HG03354 (cell line): ENCODE measurements around the gene OR4E2.
"Not testable (repeated sequence)": the region's sequence is repeated elsewhere in the genome, so short reads cannot be mapped to it uniquely, and the experiment has no call there.

Experiments
- ATAC-seq: cut with Tn5 transposase; IDR thresholded peaks from one replicate; pipeline ENCODE4 v1.9.1; 2021; ENCODE audit warnings: mild to moderate bottlenecking; ENCODE audit not compliant: unreplicated experiment, poor library complexity, severe bottlenecking

OR4E2 gene

DNA sequence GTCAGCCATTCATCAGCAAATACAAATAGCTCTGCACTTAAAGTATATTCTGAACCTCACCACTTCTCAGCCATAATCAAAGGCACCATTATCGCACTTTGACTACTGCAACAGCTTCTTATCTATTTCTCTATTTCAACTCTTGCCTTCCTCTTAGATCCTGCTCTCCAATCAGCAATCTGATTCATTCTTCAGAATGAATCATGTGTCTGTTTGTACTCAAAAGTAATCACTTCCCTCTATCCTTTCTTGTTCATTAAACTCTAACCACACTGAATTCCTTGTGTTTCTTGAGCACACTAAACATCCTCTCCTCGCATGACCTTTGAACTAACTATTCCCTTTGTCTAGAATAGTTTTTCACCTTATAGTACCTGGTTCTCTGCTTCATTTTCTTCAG is 32.8 kb downstream of the OR4E2 start:
- ATAC-seq = no peak

DNA sequence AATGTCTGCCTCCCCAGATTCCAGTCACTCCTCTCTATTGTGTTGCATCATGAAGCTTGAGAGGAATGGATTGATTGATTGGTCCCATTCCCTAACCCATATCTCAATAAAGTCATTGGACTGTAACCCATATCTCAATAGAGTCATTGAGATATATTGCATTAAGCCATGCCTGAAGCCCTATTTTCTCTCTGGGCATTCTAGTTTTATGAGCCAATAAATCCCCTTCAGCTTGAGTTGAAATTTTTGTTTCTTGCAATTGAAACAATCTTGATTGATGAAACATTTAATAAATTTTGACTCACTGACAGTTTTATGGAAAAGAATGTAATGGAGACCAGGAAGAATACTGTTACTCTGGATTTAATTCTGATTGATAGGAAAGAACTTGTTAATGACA is 40.8 kb downstream of the OR4E2 start:
- ATAC-seq = no peak

DNA sequence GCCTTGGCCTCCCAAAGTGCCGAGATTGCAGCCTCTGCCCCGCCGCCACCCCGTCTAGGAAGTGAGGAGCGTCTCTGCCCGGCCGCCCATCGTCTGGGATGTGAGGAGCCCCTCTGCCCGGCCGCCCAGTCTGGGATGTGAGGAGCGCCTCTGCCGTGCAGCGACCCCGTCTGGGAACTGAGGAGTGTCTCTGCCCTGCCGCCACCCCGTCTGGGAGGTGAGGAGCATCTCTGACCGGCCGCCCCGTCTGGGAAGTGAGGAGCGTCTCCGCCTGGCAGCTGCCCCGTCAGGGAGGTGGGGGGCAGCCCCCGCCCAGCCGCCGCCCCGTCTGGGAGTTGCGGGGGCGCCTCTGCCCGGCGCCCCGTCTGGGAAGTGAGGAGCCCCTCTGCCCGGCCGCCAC is 44.0 kb downstream of the OR4E2 start:
- ATAC-seq = not testable (repeated sequence)

DNA sequence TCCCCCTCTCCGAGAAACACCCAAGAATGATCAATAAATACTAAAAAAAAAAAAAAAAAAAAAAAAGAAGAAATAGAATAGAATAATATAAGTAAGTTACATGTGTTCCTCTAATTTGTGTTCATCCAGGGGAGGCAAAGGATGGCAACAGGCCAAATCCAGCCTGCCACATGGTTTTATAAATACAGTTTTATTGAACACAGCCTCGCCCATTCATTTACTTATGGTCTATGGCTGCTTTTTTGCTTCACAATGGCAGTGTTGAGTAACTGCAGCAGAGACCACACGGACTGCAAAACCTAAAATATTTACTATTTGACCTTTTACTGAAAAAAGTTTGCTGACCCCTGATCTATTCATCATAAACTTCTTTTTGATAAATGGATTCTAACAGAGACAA is 44.9 kb downstream of the OR4E2 start:
- not testable (repeated sequence) for ATAC-seq

DNA sequence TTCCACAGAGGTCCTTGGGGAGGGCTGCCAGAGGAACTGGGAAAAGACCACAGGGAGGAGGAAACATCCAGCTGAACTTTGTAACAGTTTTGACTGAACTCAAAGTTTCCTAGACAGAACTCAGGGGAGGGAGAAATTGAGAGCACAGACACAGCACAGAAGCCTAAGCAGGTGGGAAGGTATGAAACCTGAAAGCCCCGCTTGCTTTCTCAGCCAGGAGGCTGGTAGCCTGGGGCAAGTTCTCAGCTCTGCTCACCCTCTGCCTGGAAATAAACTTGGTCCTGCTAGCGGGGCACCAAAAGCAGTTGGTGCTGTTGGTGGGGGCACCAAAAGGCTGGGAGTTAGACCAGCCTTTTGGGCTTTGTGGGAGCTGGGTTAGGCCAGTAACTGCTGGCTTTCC is 45.9 kb downstream of the OR4E2 start:
- ATAC-seq = no peak

DNA sequence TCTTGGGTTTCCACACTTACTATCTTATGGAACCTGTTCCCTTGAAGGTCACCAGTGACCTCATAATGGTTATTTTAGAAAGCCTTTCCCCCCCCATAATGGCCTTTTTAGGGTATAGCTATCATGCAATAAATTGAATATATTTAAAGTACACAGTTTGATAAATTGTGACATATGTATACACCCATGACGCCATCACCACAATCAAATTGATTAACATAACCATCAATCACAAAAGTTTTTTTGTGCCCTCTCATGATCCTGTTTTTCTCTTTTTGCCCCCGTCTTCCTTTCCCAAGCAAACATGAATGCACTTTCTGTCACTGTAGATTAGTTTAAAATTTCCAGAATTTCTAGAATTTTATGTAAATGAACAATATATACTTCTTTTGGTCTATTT is 48.7 kb downstream of the OR4E2 start:
- ATAC-seq = no peak

DNA sequence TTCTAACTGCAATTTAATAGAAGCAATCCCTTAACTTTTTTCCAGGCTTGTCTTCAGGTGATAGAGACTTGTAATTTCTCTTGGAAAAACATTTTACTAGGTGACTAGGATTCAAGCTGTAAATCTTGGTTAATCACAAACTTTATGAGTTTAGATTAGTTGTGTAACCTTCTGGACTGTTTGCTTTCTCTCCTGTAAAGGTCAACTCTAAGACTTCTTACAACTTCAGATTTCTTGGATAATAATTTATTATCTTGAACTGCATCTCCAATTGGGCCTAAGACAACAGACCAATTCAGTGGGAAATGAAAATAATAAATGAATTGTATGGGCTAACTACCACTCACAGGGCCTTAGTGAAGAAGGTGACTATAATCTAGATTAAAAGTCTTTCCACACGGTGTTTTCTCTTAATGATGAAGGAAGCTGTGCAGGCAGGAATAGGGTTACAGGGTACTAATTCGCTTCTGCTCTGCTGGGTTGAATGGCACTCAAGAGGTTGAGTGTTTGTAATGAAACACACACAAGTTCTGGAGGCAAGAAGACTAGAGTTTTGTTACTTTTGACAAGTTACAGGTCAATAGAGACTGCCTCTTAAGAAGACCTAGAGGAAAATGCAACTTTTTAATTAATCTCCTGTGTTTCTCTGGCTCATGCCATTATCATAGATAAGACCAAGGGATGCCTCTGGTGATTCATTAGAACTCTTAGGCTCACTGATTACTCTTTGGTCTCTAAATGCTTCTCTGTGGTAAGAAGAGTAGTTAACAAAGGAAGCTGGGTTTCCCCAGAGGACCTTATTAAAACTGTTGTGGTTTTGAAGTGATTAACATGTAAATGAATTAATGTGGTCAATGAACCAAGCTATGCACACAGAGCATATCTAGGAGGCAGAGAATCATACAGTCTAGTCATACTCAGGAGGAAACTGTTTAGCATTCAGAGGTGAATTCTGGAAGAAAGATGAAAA is 50.0 kb downstream of the OR4E2 start:
- no peak for ATAC-seq

DNA sequence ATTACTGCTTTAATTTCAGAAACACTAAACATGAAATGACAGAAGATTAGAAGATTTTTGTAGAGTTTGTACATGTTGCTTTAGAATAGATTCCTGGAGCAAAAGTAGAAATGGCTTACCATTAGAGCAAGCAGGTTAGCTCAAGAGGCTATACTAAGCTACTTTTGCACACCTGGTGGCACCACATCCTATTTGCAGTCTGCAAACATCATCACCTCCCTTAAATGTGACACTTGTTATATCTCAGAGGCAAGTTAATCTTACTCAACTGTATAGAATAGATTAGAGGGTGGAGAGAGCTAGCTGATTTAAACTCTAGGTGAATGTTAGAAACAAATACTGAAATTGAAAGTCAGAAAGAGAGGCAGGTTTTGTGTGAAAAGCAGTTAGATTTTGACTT is 50.7 kb downstream of the OR4E2 start:
- ATAC-seq = no peak

DNA sequence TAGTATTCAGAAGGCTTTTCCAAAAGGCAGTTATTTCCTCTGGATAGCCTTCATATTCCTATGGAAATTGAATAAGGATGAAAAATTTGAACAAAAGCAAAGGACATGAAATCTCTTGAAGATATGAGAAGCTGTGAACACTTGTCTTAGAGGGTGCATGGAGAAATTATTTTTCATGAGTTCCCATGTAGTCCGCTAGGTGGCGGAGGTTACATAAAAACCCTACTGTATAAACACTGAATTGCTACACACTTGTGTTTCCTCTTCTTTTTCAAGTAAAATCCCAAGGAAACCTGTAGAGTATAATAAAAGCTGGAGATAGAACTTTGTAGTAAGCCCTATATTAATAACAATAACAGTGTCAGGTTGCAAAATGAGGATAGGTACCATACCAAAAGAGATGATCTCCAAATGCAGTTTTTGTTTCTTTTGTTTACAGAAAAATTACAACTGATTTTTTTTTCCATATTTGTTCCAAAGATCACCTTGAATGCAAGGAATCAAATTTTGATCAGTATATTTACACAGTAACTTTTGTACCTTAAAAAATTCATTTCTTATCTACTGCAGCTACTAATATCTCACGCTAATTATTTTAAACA is 57.8 kb downstream of the OR4E2 start:
- no peak for ATAC-seq

DNA sequence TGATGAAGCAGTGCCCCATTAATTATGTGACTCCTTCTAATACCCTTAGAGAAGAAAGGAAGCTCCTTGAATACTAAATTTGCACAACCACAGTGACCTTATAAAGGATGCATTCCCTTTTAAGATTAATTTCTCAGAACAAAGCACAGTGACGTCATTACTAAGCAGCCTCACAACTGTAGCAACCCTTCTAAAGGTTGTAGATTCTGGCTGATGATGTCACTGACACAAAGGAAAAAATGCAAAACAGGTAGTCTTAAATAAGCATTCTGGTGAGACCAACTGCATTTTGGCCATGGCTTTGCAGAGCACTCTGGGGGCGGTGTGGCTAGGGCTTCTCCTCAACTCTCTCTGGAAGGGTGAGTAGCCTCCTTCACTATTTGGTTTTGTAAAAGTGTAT is 58.4 kb downstream of the OR4E2 start:
- ATAC-seq = no peak

DNA sequence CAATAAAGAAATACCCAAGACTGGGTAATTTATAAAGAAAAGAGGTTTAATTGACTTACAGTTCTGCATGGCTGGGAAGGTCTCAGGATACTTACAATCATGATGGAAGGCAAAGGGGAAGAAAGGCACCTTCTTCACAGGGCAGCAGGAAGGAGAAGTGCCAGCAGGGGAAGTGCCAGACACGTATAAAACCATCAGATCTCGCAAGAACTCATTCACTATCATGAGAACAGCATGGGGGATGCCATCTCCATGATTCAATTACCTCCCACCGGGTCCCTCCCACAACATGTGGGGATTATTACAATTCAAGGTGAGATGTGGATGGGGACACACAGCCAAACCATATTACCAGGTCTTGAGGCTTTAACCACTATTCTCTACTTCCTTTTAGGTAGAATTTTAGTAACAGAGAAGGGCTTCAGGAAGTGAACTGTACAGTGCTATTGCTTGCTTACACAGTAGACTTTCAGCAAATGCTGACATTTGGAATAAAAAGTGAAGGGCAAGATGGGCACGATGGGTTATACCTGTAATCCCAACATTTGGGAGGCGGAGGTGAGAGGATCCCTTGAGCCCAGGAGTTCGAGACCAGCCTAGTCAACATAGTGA is 60.8 kb downstream of the OR4E2 start:
- no peak for ATAC-seq
